SH-SY5Y (cell line): ENCODE measurements around the gene IGSF23.

Source experiments
- GATA2 ChIP-seq: IDR thresholded peaks from 2 replicates; pipeline ENCODE4 v1.6.1; 2011; ENCODE audit warnings: mild to moderate bottlenecking, low read depth, low read length
- GATA3 ChIP-seq: IDR thresholded peaks from 2 replicates; pipeline ENCODE4 v1.6.1; 2011; ENCODE audit warnings: low read depth, mild to moderate bottlenecking, low read length, moderate library complexity

DNA sequence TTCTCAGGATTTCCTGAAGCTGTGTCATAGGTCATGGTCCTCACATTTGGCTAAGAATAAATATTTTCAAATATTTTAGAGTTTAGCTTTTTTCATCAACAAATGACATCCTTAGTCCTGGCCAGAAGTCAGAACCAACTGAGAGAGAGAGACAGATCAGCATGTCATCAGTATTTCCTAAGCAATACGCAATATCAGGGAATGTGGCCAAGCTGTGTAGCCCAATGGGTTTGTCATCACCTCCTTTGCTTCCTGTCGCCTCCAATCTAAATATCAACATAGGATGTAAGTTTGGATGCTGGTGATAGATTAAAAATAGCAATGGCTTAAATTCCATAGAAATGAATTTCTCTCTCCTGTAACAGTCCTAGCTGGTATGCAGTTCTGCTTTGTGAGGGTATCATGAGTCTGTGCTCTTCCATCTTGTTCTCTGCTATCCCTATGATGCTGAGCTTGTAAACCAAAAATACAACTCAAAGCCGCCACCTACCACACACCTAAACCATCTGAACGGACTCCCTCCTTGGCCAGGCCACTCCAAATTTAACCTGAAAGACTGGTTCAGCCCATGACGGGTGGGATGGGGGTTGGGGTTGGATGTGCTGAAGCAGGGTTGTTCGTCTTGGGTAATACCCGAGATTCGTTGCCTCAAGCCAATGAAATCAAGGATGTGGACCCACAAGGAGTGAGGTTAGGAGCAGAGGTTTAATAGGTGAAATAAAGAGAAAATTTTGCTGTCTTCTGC, 10.0 kb upstream of the IGSF23 start:
- no peak for TF ChIP-seq GATA2
- no peak for TF ChIP-seq GATA3
